Activated CD4-positive, alpha-beta T cell treated with anti-CD3 and anti-CD28 coated beads, Interleukin-2, Interleukin-6, amounts not matched to agents 100 ng/mL and 50 ng/mL, durations not matched to agents 16 hours and 8 hours (primary cell): ENCODE measurements around the gene RHD.
"Not testable (repeated sequence)": the region's sequence is repeated elsewhere in the genome, so short reads cannot be mapped to it uniquely, and the experiment has no call there.

Source experiments
- DNase-seq: peaks from one replicate; pipeline ENCODE4 v3.0.0-alpha.2; 2020

The RHD gene

DNA sequence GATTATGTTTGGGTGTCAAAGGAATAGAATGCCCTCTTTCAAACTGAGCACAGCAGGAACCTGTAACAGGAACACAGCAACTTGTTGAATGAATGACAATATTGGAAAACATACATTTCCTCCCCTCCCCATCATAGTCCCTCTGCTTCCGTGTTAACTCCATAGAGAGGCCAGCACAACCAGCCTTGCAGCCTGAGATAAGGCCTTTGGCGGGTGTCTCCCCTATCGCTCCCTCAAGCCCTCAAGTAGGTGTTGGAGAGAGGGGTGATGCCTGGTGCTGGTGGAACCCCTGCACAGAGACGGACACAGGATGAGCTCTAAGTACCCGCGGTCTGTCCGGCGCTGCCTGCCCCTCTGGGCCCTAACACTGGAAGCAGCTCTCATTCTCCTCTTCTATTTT is at the start of gene RHD:
Gene RHD (plus strand): TSS at position 272 of the 400 bp plus-strand sequence. CDS start 39 bp downstream, at position 311.
- DNase-seq, result not testable (repeated sequence)

DNA sequence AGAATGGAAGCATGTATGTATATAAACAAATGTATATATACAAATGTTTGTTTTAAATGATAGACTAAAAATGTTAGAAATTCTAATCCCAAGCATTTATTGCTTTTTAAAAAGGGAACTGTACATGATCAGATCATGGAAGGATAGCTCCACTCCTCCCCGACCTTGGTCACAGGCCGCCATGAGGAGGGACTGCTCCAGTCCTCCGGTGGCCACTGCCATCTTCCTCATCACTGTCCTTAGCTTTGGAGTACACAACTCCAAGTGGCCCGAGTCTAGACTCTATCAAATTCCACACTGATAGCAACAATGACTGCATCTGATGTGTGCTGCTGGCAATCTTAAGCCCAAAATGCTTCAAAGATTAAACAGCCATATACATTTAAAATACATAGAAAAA is 49.7 kb upstream of the RHD start:
- DNase-seq, result no peak

- DNase-seq, result no peak
Measured at GRCh38 chr1:25223471-25223870, 48.8 kb upstream of the RHD start.

GRCh38 chr1:25232027-25232865 is 40.1 kb upstream of the RHD start, which contains the start of gene SYF2:
Gene SYF2 (minus strand): TSS chr1:25232502. CDS start chr1:25232467, 35 bp downstream.
- peak; percentile 95 for DNase-seq

DNA sequence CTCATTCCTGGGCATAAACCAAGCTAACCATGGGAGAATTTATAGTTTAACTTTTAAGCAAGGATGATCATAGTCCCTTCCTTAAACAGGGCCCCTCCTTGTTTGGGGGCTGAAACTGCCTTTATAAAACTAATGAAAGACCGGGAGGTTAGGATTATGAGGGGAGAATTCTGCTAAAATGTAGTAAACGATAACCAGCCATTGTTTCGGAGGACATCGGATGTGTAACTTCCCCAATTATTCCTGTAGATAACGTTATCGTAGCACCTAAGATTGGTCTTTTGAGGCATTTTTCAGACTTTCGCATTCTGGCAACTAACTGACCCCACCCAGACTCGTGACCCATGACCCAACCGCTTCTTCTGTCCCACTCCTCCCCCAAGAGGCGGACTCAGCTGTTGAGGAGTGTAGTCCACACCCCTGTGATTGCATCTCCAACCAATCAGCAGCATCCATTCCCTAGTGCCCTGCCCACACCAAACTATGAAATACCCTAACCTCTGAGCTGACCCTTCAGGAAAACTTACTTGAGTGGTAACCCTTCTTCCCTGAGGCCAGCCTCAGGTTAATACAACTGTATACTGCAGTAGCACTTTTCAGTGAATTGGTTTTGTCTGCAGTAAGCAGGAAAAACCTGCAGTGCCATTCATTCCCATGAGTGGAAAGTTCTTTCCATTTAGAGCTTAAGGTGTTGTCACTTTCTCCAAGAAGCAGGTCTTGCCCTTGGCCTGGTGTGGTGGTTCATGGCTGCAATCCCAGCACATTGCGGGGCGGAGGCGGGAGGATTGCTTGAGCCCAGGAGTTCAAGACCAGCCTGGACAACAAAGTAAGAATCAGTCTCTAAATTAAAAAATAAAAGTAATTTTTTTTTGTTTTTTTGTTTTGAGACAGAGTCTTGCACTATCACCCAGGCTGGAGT is 39.2 kb upstream of the RHD start:
- peak; percentile 89 for DNase-seq

GRCh38 chr1:25235411-25235810 is 36.9 kb upstream of the RHD start:
- not testable (repeated sequence) for DNase-seq

GRCh38 chr1:25236261-25236660 is 36.0 kb upstream of the RHD start:
- not testable (repeated sequence) for DNase-seq

GRCh38 chr1:25238046-25238445 is 34.3 kb upstream of the RHD start:
- no peak for DNase-seq

- DNase-seq, result peak; percentile 97
Measured at GRCh38 chr1:25239681-25240541, 32.4 kb upstream of the RHD start.

DNA sequence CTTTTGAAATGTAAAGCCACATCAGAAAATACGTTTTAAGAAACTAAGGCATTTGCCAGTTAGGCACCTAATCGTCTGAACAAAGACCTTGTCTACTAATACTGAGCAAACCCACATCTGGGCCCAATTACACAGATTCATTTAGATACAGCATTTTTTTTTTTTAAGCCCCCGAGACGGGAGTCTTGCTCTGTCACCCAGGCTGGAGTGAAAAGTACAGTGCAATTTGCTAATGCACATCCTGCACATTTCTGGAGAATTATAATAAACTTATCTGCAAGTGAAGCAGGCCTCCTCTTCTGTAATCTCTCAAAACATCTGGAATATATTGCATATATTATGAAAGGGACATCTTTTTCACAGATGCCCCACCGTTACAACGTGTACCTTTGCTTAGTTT is 28.4 kb upstream of the RHD start:
- DNase-seq, result no peak

DNA sequence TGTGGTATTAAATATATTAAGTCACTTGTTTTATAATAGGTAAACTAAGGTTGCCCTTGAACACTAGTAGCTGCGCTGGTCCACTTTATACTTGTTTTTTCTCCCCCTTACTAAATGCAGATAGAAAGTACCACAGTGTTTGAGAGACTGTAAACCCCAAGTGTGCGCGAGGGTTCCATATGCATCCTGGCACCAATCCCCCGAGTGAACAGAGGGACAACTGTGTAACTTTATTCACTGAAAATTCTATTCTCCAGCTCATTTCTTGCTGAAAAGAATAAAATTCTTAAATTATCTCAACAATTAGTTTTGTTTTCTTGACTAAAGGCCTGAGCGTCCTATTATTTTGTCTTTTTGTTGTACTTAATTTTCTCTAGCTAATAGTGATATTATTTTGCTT is 26.9 kb upstream of the RHD start:
- DNase-seq, result no peak

- peak; percentile 29 for DNase-seq
Measured at GRCh38 chr1:25245809-25246599, 26.3 kb upstream of the RHD start.

GRCh38 chr1:25246600-25247023 is 25.7 kb upstream of the RHD start:
- peak; percentile 39 for DNase-seq

- peak; percentile 100 for DNase-seq
Measured at GRCh38 chr1:25247024-25247828, 25.1 kb upstream of the RHD start, which contains the start of gene RSRP1. Gene RSRP1 (minus strand): TSS chr1:25247454. CDS start chr1:25246963, 491 bp downstream.

- peak; percentile 0 for DNase-seq
Measured at GRCh38 chr1:25247829-25248754, 24.2 kb upstream of the RHD start.

DNA sequence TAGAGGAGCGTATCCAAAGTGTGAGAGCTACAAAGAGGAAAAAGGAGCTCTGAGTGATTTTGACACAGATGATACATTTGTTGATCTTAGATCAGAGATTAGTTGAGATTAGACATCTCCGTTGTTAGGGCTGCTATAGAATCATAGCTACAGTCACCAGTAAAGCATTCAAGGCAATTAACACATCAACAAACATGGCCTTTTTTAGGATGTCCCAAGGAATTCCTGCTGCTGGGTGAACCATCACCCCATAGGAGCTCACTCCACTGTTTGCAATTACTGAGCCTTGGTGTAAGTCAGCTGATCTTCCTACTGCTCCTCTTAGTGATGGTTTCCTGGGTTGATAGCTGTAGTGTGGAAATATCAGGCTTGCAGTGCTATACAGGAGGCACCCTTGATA is 18.4 kb upstream of the RHD start:
- no peak for DNase-seq

GRCh38 chr1:25255706-25256577 is 16.4 kb upstream of the RHD start:
- no peak for DNase-seq

DNA sequence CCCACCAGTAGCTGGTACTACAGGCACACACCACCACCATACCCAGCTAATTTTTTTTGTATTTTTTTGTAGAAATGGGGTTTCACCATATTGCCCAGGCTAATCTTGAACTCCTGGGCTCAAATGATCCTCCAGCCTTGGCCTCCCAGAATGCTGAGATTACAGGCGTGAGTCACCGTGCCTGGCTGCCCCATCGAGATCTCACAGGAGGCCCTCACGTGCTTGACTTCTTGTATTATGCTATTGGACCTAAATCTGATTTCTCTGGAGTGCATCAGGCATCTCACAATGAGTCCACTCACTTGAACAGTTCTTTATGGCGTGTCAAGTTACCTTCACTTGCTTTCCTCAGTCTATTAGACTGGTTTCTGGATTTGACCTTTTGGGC is 15.7 kb upstream of the RHD start:
- DNase-seq, result peak; percentile 0

DNA sequence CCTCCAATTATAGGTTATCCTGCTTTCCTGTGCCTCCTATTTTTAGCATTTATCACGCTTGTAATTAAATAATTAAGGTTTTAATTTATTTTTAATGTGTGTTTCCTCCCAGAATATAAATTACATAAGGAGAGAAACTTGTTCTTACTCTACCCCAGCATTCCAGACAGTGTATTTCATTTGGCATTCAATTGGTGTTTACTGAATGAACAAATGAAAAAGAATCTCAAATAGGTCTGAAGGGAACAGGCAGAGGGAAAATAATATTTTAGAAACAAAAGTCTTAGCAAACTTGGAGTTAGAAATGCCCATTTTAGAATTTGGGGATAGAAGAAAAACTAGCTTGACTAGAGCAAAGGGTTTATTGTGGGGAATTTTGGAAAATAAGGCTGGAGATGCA is 15.1 kb upstream of the RHD start:
- no peak for DNase-seq
